Activated CD8-positive, alpha-beta memory T cell treated with anti-CD3 and anti-CD28 coated beads, Interleukin-2, amount 10 ng/mL, durations not matched to agents 7 days and 5 days (primary cell): ENCODE results near the gene RPP38. TPM values are rescaled to one million over a fixed set of nuclear protein-coding genes. Genes with fewer than 3 reads are reported as not detected.

Experiments
- ATAC-seq: fragments of 150-1000 bp; cut with Tn5 transposase; one replicate; pipeline ENCODE4 v1.10.0; 2021; ENCODE audit warnings: moderate library complexity
- CTCF ChIA-PET: fragments of 350-600 bp; sonication (Branson Sonifier 250); formaldehyde crosslinking; loops from one replicate; lab custom pipeline; 2021; ENCODE audit warnings: antibody characterized with exemption; lab: Charles Lee
- DNase-seq: peaks from one replicate; pipeline ENCODE4 v3.0.0-alpha.2; 2020
- H3K27ac Mint-ChIP-seq: one replicate; pipeline ENCODE4 v1.8.0; 2021; ENCODE audit warnings: mild to moderate bottlenecking, mixed read lengths
- H3K27me3 Mint-ChIP-seq: one replicate; pipeline ENCODE4 v1.8.0; 2021; ENCODE audit warnings: mixed read lengths
- H3K36me3 Mint-ChIP-seq: one replicate; pipeline ENCODE4 v1.8.0; 2021; ENCODE audit warnings: mild to moderate bottlenecking, mixed read lengths
- H3K4me1 Mint-ChIP-seq: one replicate; pipeline ENCODE4 v1.8.0; 2021; ENCODE audit warnings: mixed read lengths
- H3K4me3 Mint-ChIP-seq: one replicate; pipeline ENCODE4 v1.8.0; 2021; ENCODE audit warnings: mild to moderate bottlenecking, moderate library complexity, mixed read lengths
- H3K9me3 Mint-ChIP-seq: one replicate; pipeline ENCODE4 v1.8.0; 2022; ENCODE audit warnings: low read depth, mixed read lengths
- total RNA-seq, 2 experiments: library from RNA; stranded (reverse); gene quantifications; one replicate each; pipeline ENCODE4 v1.2.3, GENCODE V29; 2021

The RPP38 gene
- 10 to 100 TPM; 17.2 to 22.3 TPM for total RNA-seq

- H3K27ac Mint-ChIP-seq = peak within 1 kb of the TSS; percentile 97
- CTCF ChIA-PET = interaction anchor here (1.3 to 1.6 kb wide), 2 partner anchors 9 to 21 kb away, joined by 4 to 11 read pairs; no protein-coding TSS in a partner anchor
- ATAC-seq = peak; percentile 87
- H3K9me3 Mint-ChIP-seq = no peaks in the 10 kb centered on the region
- H3K36me3 Mint-ChIP-seq = peaks cover 15% of the 10 kb centered on the region
- H3K4me3 Mint-ChIP-seq = peak within 1 kb of the TSS; percentile 98
- H3K4me1 Mint-ChIP-seq = peaks cover 31% of the 10 kb centered on the region
- DNase-seq = peak; percentile 97
- peaks cover 7% of the 10 kb centered on the region for H3K27me3 Mint-ChIP-seq
Measured at GRCh38 chr10:15097011-15097812, at the start of gene RPP38. Gene RPP38, plus strand, starts transcription at chr10:15097355. Its CDS starts 5,960 bp downstream, at chr10:15103315.

GRCh38 chr10:15049533-15049932 lies 47.6 kb upstream of the RPP38 start:
- Mint-ChIP-seq H3K4me3 (no peak overlapping the region), H3K36me3 (no peaks in the 10 kb centered on the region), H3K27me3 (no peaks in the 10 kb centered on the region), H3K9me3 (no peaks in the 10 kb centered on the region), H3K27ac (no peak overlapping the region), H3K4me1 (peaks cover 10% of the 10 kb centered on the region)
- DNase-seq = no peak
- no peak for ATAC-seq
- CTCF ChIA-PET = no interaction called here

- ATAC-seq (no peak), DNase-seq (no peak)
- no peak overlapping the region for H3K4me3 Mint-ChIP-seq
- H3K27me3 Mint-ChIP-seq = peaks cover 4% of the 10 kb centered on the region
- no peaks in the 10 kb centered on the region for H3K4me1 Mint-ChIP-seq
- CTCF ChIA-PET = no interaction called here
- H3K36me3 Mint-ChIP-seq = no peaks in the 10 kb centered on the region
- H3K27ac Mint-ChIP-seq = no peak overlapping the region
- H3K9me3 Mint-ChIP-seq = no peaks in the 10 kb centered on the region
Measured at GRCh38 chr10:15052121-15052520, 45.0 kb upstream of the RPP38 start.

- CTCF ChIA-PET = no interaction called here
- DNase-seq (no peak), ATAC-seq (no peak)
- no peaks in the 10 kb centered on the region for H3K4me1 Mint-ChIP-seq
- no peaks in the 10 kb centered on the region for H3K36me3 Mint-ChIP-seq
- no peak overlapping the region for H3K4me3 Mint-ChIP-seq
- H3K27me3 Mint-ChIP-seq = peaks cover 9% of the 10 kb centered on the region
- H3K9me3 Mint-ChIP-seq = no peaks in the 10 kb centered on the region
- H3K27ac Mint-ChIP-seq = no peak overlapping the region
Measured at GRCh38 chr10:15053061-15053460, 44.1 kb upstream of the RPP38 start.

GRCh38 chr10:15058689-15059088 lies 38.5 kb upstream of the RPP38 start:
- no peaks in the 10 kb centered on the region for H3K4me1 Mint-ChIP-seq
- H3K27me3 Mint-ChIP-seq = peaks cover 21% of the 10 kb centered on the region
- peaks cover 7% of the 10 kb centered on the region for H3K36me3 Mint-ChIP-seq
- CTCF ChIA-PET = no interaction called here
- ATAC-seq (no peak), DNase-seq (no peak)
- H3K9me3 Mint-ChIP-seq = peaks cover 7% of the 10 kb centered on the region
- no peak overlapping the region for H3K27ac Mint-ChIP-seq
- H3K4me3 Mint-ChIP-seq = no peak overlapping the region

- peaks cover 7% of the 10 kb centered on the region for H3K9me3 Mint-ChIP-seq
- no peak for ATAC-seq
Measured at GRCh38 chr10:15059914-15060313, 37.2 kb upstream of the RPP38 start.

GRCh38 chr10:15060638-15061037 lies 36.5 kb upstream of the RPP38 start:
- Mint-ChIP-seq H3K36me3 (peaks cover 7% of the 10 kb centered on the region), H3K4me3 (no peak overlapping the region), H3K9me3 (peaks cover 7% of the 10 kb centered on the region), H3K4me1 (no peaks in the 10 kb centered on the region), H3K27me3 (peaks cover 19% of the 10 kb centered on the region), H3K27ac (no peak overlapping the region)
- DNase-seq = no peak
- CTCF ChIA-PET = no interaction called here
- no peak for ATAC-seq

More at GRCh38 chr10:15059914-15060313, 37.2 kb upstream of the RPP38 start:
- peaks cover 23% of the 10 kb centered on the region for H3K27me3 Mint-ChIP-seq
- H3K4me3 Mint-ChIP-seq = no peak overlapping the region
- peaks cover 7% of the 10 kb centered on the region for H3K36me3 Mint-ChIP-seq
- H3K4me1 Mint-ChIP-seq = no peaks in the 10 kb centered on the region
- CTCF ChIA-PET = no interaction called here
- no peak for DNase-seq
- no peak overlapping the region for H3K27ac Mint-ChIP-seq

- no peak overlapping the region for H3K4me3 Mint-ChIP-seq
- peaks cover 11% of the 10 kb centered on the region for H3K27me3 Mint-ChIP-seq
- H3K4me1 Mint-ChIP-seq = no peaks in the 10 kb centered on the region
- H3K9me3 Mint-ChIP-seq = no peaks in the 10 kb centered on the region
- CTCF ChIA-PET = interaction anchor here (0.5 kb wide), 1 partner anchor 434 kb away, joined by 3 read pairs; no protein-coding TSS in a partner anchor
- no peak for DNase-seq
- no peak for ATAC-seq
- no peaks in the 10 kb centered on the region for H3K36me3 Mint-ChIP-seq
- H3K27ac Mint-ChIP-seq = no peak overlapping the region
Measured at GRCh38 chr10:15067154-15067553, 30.0 kb upstream of the RPP38 start.

GRCh38 chr10:15068802-15069201 lies 28.4 kb upstream of the RPP38 start:
- DNase-seq (no peak), ATAC-seq (no peak)
- Mint-ChIP-seq H3K27me3 (peaks cover 13% of the 10 kb centered on the region), H3K27ac (no peak overlapping the region), H3K9me3 (no peaks in the 10 kb centered on the region), H3K4me1 (no peaks in the 10 kb centered on the region), H3K4me3 (no peak overlapping the region), H3K36me3 (no peaks in the 10 kb centered on the region)
- CTCF ChIA-PET = no interaction called here

- no peak overlapping the region for H3K27ac Mint-ChIP-seq
- no peak for ATAC-seq
- no peaks in the 10 kb centered on the region for H3K9me3 Mint-ChIP-seq
- DNase-seq = no peak
- H3K36me3 Mint-ChIP-seq = no peaks in the 10 kb centered on the region
- H3K4me1 Mint-ChIP-seq = no peaks in the 10 kb centered on the region
- H3K4me3 Mint-ChIP-seq = no peak overlapping the region
- peaks cover 12% of the 10 kb centered on the region for H3K27me3 Mint-ChIP-seq
- CTCF ChIA-PET = no interaction called here
Measured at GRCh38 chr10:15069230-15069629, 27.9 kb upstream of the RPP38 start.

GRCh38 chr10:15072358-15072757 lies 24.8 kb upstream of the RPP38 start:
- no peaks in the 10 kb centered on the region for H3K9me3 Mint-ChIP-seq
- no peak overlapping the region for H3K4me3 Mint-ChIP-seq
- DNase-seq (no peak), ATAC-seq (no peak)
- H3K27me3 Mint-ChIP-seq = peaks cover 11% of the 10 kb centered on the region
- no peaks in the 10 kb centered on the region for H3K36me3 Mint-ChIP-seq
- H3K4me1 Mint-ChIP-seq = no peaks in the 10 kb centered on the region
- CTCF ChIA-PET = no interaction called here
- no peak overlapping the region for H3K27ac Mint-ChIP-seq

GRCh38 chr10:15075421-15075820 lies 21.7 kb upstream of the RPP38 start:
- Mint-ChIP-seq H3K9me3 (no peaks in the 10 kb centered on the region), H3K27me3 (peaks cover 3% of the 10 kb centered on the region), H3K36me3 (no peaks in the 10 kb centered on the region), H3K27ac (no peak overlapping the region), H3K4me3 (no peak overlapping the region), H3K4me1 (no peaks in the 10 kb centered on the region)
- no peak for DNase-seq
- ATAC-seq = no peak
- CTCF ChIA-PET = no interaction called here

GRCh38 chr10:15083674-15084501 lies 13.3 kb upstream of the RPP38 start:
- no peak for ATAC-seq
- DNase-seq = no peak
- peaks cover 2% of the 10 kb centered on the region for H3K27me3 Mint-ChIP-seq
- peak overlapping the region; percentile 32 for H3K4me3 Mint-ChIP-seq
- no peaks in the 10 kb centered on the region for H3K4me1 Mint-ChIP-seq
- no peaks in the 10 kb centered on the region for H3K36me3 Mint-ChIP-seq
- CTCF ChIA-PET = no interaction called here
- no peak overlapping the region for H3K27ac Mint-ChIP-seq
- H3K9me3 Mint-ChIP-seq = no peaks in the 10 kb centered on the region
